GM10248 (cell line): ENCODE measurements around the gene PLEKHG5.
"Not testable (repeated sequence)": the region's sequence is repeated elsewhere in the genome, so short reads cannot be mapped to it uniquely, and the experiment has no call there.

Experiments used
- CTCF ChIA-PET: fragments of 300-600 bp; sonication (Branson Sonifier 250); formaldehyde crosslinking; extraction: SDS; loops from one replicate; lab custom pipeline; 2021; ENCODE audit warnings: antibody characterized with exemption; lab: Yijun Ruan, JAX
- POLR2A ChIA-PET: fragments of 350-650 bp; sonication (Branson Sonifier 250); formaldehyde crosslinking; extraction: SDS; loops from one replicate; lab custom pipeline; 2020; ENCODE audit warnings: antibody characterized with exemption; lab: Yijun Ruan, JAX
- DNase-seq: peaks from one replicate; pipeline ENCODE4 v3.0.0; 2012; ENCODE audit errors: extremely low spot score
- CTCF ChIP-seq: IDR thresholded peaks from 2 replicates; pipeline ENCODE4 v1.5.1; 2012; ENCODE audit warnings: mild to moderate bottlenecking, low read depth; ENCODE audit errors: extremely low read depth, missing control alignments, control extremely low read depth

The PLEKHG5 gene

GRCh38 chr1:6495041-6495441, 3.6 kb upstream of the PLEKHG5 start:
- DNase-seq, result no peak
- ChIA-PET POLR2A (no interaction called here), CTCF (interaction anchor here (1.0 to 1.7 kb wide), 4 partner anchors 9 to 152 kb away, joined by 3 to 4 read pairs (median 4); no protein-coding TSS in a partner anchor)
- TF ChIP-seq CTCF, result no peak

GRCh38 chr1:6494627-6495026, 3.2 kb upstream of the PLEKHG5 start:
- DNase-seq, result no peak
- no peak for TF ChIP-seq CTCF
- ChIA-PET POLR2A (no interaction called here), CTCF (interaction anchor here (1.3 to 1.4 kb wide), 2 partner anchors 30 to 152 kb away, joined by 3 to 4 read pairs; no protein-coding TSS in a partner anchor)

- DNase-seq, POLR2A ChIA-PET: not testable (repeated sequence)
- CTCF ChIA-PET, result interaction anchor here (0.7 to 9.6 kb wide), 5 partner anchors 17 to 153 kb away, joined by 3 to 123 read pairs (median 3); no protein-coding TSS in a partner anchor
Observed at GRCh38 chr1:6493834-6494223, 2.4 kb upstream of the PLEKHG5 start.

DNA sequence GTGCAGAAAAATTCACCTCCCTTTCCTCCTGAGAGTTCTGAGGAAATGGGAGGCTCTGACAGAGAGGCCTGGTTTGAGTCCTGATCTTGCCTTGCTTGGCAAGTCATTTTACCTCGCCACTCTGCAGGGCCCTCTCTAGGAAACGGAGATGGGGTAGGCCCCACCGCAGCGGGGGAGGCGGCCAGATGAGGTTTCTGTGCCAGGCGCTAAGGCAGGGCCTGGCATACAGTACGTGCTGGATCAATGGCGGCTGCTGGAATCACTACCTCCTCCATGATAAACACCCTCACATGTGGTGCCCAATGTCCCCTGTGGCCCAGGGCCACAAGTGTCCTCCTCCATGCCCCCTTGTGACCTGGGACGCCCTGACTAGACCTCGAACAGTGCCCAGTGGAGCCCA, 499 bp upstream of the PLEKHG5 start:
- ChIA-PET CTCF (interaction anchor here (1.0 to 9.6 kb wide), 6 partner anchors 8 to 578 kb away, joined by 3 to 123 read pairs (median 12); no protein-coding TSS in a partner anchor), POLR2A (no interaction called here)
- DNase-seq, result no peak
- TF ChIP-seq CTCF, result no peak

DNA sequence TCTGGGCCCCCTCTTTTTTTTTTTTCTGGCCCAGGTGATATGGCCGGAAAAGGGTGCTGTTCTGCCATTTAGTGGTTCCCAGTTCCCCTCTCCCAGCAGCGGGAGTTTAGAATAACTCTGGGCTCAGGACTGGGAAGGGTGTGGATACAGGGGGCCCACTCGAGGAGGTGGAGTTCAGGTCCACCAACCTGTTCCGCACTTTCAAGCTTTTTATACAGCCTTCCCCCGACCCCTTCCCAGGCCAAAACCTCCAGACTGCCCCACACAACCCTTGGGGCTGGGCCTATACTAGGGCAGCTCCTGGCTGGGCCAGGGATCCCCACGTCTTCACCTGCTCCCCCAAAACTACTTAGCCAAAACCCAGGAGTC, 402 bp downstream of the PLEKHG5 start:
- CTCF ChIA-PET, result interaction anchor here (0.8 to 9.6 kb wide), 10 partner anchors 9 to 579 kb away, joined by 3 to 123 read pairs (median 4); partner anchors contain the start of gene NOL9
- DNase-seq, result no peak
- POLR2A ChIA-PET, result no interaction called here
- no peak for TF ChIP-seq CTCF

GRCh38 chr1:6490181-6491080, 1.0 kb downstream of the PLEKHG5 start:
- ChIA-PET CTCF (interaction anchor here (0.8 to 9.6 kb wide), 18 partner anchors 10 to 271 kb away, joined by 3 to 123 read pairs (median 4); partner anchors contain the start of gene NOL9), POLR2A (no interaction called here)
- DNase-seq, result peak; percentile 77
- TF ChIP-seq CTCF, result no peak

- TF ChIP-seq CTCF, result peak; percentile 97
- peak; percentile 93 for DNase-seq
- ChIA-PET POLR2A (no interaction called here), CTCF (interaction anchor here (0.7 to 9.6 kb wide), 16 partner anchors 10 to 272 kb away, joined by 3 to 123 read pairs (median 5); no protein-coding TSS in a partner anchor)
Observed at GRCh38 chr1:6489799-6490180, 1.7 kb downstream of the PLEKHG5 start.
